Measurements from ENCODE around the gene RUFY4. TPM values are rescaled to one million over a fixed set of nuclear protein-coding genes. Genes with fewer than 3 reads are reported as not detected.

Gene RUFY4
- total RNA-seq, 1 experiment from 2014 or later = 0.66 TPM

DNA sequence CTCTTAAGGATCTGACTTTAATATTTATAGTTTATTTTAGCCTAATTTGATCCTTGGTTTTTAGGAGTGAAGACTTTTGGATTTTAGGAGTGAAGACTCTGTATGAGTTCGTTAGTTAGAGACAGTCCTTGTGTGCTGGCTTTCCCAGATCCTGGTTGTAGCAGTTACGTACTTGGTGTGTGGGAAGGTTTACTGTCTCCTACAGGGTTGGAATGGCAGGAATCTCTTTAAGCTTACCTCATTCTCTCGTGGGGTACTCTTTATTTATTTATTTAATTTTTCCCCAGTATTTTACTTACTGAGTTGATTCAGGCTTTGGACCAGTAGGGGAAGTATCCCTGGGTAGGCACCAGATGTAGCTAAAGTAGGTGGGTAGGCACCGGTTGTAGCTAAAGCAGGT is 54.9 kb downstream of the RUFY4 start:
- Histone ChIP-seq H4K8ac (replicated peaks; ENCODE audit: insufficient read length, low read depth, low read length) (no peak overlapping the region), H2AFZ (ENCODE audit: low read length) (no peak overlapping the region), H2BK15ac (ENCODE audit: low read depth, low read length) (no peak overlapping the region), H2BK20ac (ENCODE audit: low read depth, low read length, poor library complexity, severe bottlenecking) (no peak overlapping the region), H3K27ac (ENCODE audit: insufficient read length, low read depth, low read length) (no peak overlapping the region), H3K79me2 (ENCODE audit: insufficient read depth, low read length) (no peaks in the 10 kb centered on the region), H3K4me1 (ENCODE audit: insufficient read depth, low read length) (peaks cover 3% of the 10 kb centered on the region), H3K9me3 (ENCODE audit: control insufficient read depth, low read depth, low read length) (no peaks in the 10 kb centered on the region), H2BK120ac (ENCODE audit: low read depth, low read length, poor library complexity, severe bottlenecking) (no peak overlapping the region), H3K23me2 (ENCODE audit: insufficient read length, low read depth, low read length, poor library complexity, severe bottlenecking) (no peaks in the 10 kb centered on the region), H2AK5ac (ENCODE audit: insufficient read length, low read length) (no peak overlapping the region), H3K79me1 (ENCODE audit: insufficient read depth, low read depth, low read length, poor library complexity, severe bottlenecking) (no peaks in the 10 kb centered on the region), H4K91ac (ENCODE audit: insufficient read length, low read depth, low read length) (no peak overlapping the region), H2BK12ac (ENCODE audit: insufficient read length, low read depth, low read length) (no peak overlapping the region), H3K9ac (ENCODE audit: extremely low read depth, insufficient read length, low read length) (no peak overlapping the region), H3K4ac (ENCODE audit: low read depth, low read length) (no peak overlapping the region), H3K27me3 (ENCODE audit: insufficient read depth, low read length) (no peaks in the 10 kb centered on the region), H3K23ac (ENCODE audit: insufficient read length, low read depth, low read length) (no peak overlapping the region), H4K20me1 (ENCODE audit: control insufficient read depth, insufficient read depth, insufficient read length) (no peaks in the 10 kb centered on the region), H3T11ph (ENCODE audit: low read length) (no peak overlapping the region), H3K14ac (ENCODE audit: insufficient read depth, low read length) (no peak overlapping the region), H4K5ac (ENCODE audit: insufficient read length, low read depth, low read length) (no peak overlapping the region), H3K4me2 (ENCODE audit: insufficient read depth, insufficient read length, low read length) (no peak overlapping the region), H3K18ac (ENCODE audit: insufficient read length, low read depth, low read length) (no peak overlapping the region), H2BK5ac (ENCODE audit: insufficient read length, low read length) (no peak overlapping the region), H3K56ac (ENCODE audit: insufficient read length, low read depth, low read length) (no peak overlapping the region)
- TF ChIP-seq, protein P1, sequence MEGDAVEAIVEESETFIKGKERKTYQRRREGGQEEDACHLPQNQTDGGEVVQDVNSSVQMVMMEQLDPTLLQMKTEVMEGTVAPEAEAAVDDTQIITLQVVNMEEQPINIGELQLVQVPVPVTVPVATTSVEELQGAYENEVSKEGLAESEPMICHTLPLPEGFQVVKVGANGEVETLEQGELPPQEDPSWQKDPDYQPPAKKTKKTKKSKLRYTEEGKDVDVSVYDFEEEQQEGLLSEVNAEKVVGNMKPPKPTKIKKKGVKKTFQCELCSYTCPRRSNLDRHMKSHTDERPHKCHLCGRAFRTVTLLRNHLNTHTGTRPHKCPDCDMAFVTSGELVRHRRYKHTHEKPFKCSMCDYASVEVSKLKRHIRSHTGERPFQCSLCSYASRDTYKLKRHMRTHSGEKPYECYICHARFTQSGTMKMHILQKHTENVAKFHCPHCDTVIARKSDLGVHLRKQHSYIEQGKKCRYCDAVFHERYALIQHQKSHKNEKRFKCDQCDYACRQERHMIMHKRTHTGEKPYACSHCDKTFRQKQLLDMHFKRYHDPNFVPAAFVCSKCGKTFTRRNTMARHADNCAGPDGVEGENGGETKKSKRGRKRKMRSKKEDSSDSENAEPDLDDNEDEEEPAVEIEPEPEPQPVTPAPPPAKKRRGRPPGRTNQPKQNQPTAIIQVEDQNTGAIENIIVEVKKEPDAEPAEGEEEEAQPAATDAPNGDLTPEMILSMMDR (conservative IDR thresholded peaks at IDR 0.05) = no peak
- DNase-seq = no peak
- WGBS (ENCODE audit: extremely low coverage, insufficient read length, low lambda C conversion rate) = no CpG with 5 or more reads among the region's 4 CpGs
- no peak overlapping the region for H3K4me3 Mint-ChIP-seq
- H3K36me3 Mint-ChIP-seq (ENCODE audit: insufficient read depth in 1 of 3, low read depth in 3 of 3) = peaks cover 5 to 29% (median 13%) of the 10 kb centered on the region in 3 experiments; a peak in 6 of 7 replicates
- H3K4me1 Mint-ChIP-seq = peaks cover 41 to 42% of the 10 kb centered on the region in 2 experiments
- H3K27me3 Mint-ChIP-seq (ENCODE audit: low read depth) = peaks cover 5% of the 10 kb centered on the region
- peaks cover 22 to 31% of the 10 kb centered on the region in 2 experiments for H3K9me3 Mint-ChIP-seq
- no peak overlapping the region for H3K27ac Mint-ChIP-seq

Measured in H9 (cell line).